HG03097 (cell line): ENCODE results near the gene MAGI1.

Source experiments
- ATAC-seq: cut with Tn5 transposase; IDR thresholded peaks from one replicate; pipeline ENCODE4 v1.9.1; 2021; ENCODE audit not compliant: unreplicated experiment, low FRiP score

Gene MAGI1

GRCh38 chr3:65701516-65701915, 337.2 kb downstream of the MAGI1 start:
- ATAC-seq: no peak

GRCh38 chr3:65689436-65689835, 349.3 kb downstream of the MAGI1 start:
- ATAC-seq: no peak

- ATAC-seq: no peak
Measured at GRCh38 chr3:65687741-65688140, 351.0 kb downstream of the MAGI1 start.

- ATAC-seq: no peak
Measured at GRCh38 chr3:65685621-65686235, 353.0 kb downstream of the MAGI1 start.

- ATAC-seq: no peak
Measured at GRCh38 chr3:65678516-65678915, 360.2 kb downstream of the MAGI1 start.

GRCh38 chr3:65677486-65678010, 361.2 kb downstream of the MAGI1 start:
- no peak for ATAC-seq

GRCh38 chr3:65676580-65676979, 362.1 kb downstream of the MAGI1 start:
- no peak for ATAC-seq

GRCh38 chr3:65675011-65675410, 363.7 kb downstream of the MAGI1 start:
- ATAC-seq: no peak

GRCh38 chr3:65674226-65674625, 364.5 kb downstream of the MAGI1 start:
- ATAC-seq: no peak

GRCh38 chr3:65672871-65673815, 365.6 kb downstream of the MAGI1 start:
- ATAC-seq: no peak

- no peak for ATAC-seq
Measured at GRCh38 chr3:65672061-65672460, 366.7 kb downstream of the MAGI1 start.

- no peak for ATAC-seq
Measured at GRCh38 chr3:65671004-65671403, 367.7 kb downstream of the MAGI1 start.

- no peak for ATAC-seq
Measured at GRCh38 chr3:65669163-65669875, 369.4 kb downstream of the MAGI1 start.

- no peak for ATAC-seq
Measured at GRCh38 chr3:65667963-65668362, 370.8 kb downstream of the MAGI1 start.

GRCh38 chr3:65666448-65667091, 372.1 kb downstream of the MAGI1 start:
- no peak for ATAC-seq

- no peak for ATAC-seq
Measured at GRCh38 chr3:65665915-65666314, 372.8 kb downstream of the MAGI1 start.

- ATAC-seq: no peak
Measured at GRCh38 chr3:65664931-65665330, 373.8 kb downstream of the MAGI1 start.

- no peak for ATAC-seq
Measured at GRCh38 chr3:65664446-65664845, 374.3 kb downstream of the MAGI1 start.

GRCh38 chr3:65662095-65662494, 376.6 kb downstream of the MAGI1 start:
- ATAC-seq: no peak

- no peak for ATAC-seq
Measured at GRCh38 chr3:65660000-65660598, 378.6 kb downstream of the MAGI1 start.
